ENCODE measurements around the gene FRYL. TPM values are rescaled to one million over a fixed set of nuclear protein-coding genes. Genes with fewer than 3 reads are reported as not detected.

FRYL gene
- total RNA-seq, 2 donors from 2014 or later: 29.7 to 47.0 TPM

GRCh38 chr4:48796191-48796926, 16.3 kb upstream of the FRYL start:
- Histone ChIP-seq H3K9me3 (no peaks in the 10 kb centered on the region), H3K27me3 (no peaks in the 10 kb centered on the region), H3K27ac (no peak overlapping the region), H3K4me3 (no peak overlapping the region), H3K4me1 (no peaks in the 10 kb centered on the region), H3K36me3 (replicated peaks in 1 of 2; ENCODE audit: insufficient read depth in 1 of 2, low read depth in 2 of 2) (no peaks in the 10 kb centered on the region)
- DNase-seq (no peak), ATAC-seq (no peak)
- WGBS, 2 donors: 69 to 83% methylated on average over 2 of the region's 2 CpGs
- intact Hi-C loops (cut with DNase I): no loop called here
- TF ChIP-seq POLR2A (IDR thresholded peaks at IDR 0.05): no peak
- no peak for TF ChIP-seq CTCF (IDR thresholded peaks at IDR 0.05)

GRCh38 chr4:48795108-48795507, 15.0 kb upstream of the FRYL start:
- WGBS, 2 donors: 88 to 91% methylated on average over 3 of the region's 3 CpGs

GRCh38 chr4:48792348-48793006, 12.4 kb upstream of the FRYL start:
- Histone ChIP-seq H3K9me3 (no peaks in the 10 kb centered on the region), H3K4me1 (no peaks in the 10 kb centered on the region), H3K27ac (no peak overlapping the region), H3K36me3 (replicated peaks in 1 of 2; ENCODE audit: insufficient read depth in 1 of 2, low read depth in 2 of 2) (no peaks in the 10 kb centered on the region), H3K4me3 (no peak overlapping the region), H3K27me3 (no peaks in the 10 kb centered on the region)
- ATAC-seq: no peak
- TF ChIP-seq CTCF (IDR thresholded peaks at IDR 0.05) (no peak), POLR2A (IDR thresholded peaks at IDR 0.05) (no peak)
- no peak for DNase-seq
- WGBS, 2 donors: 69 to 81% methylated on average over 4 to 5 of the region's 5 CpGs
- intact Hi-C loops (cut with DNase I): no loop called here

More at GRCh38 chr4:48795108-48795507, 15.0 kb upstream of the FRYL start:
- intact Hi-C loops (cut with DNase I): no loop called here
- Histone ChIP-seq H3K9me3 (no peaks in the 10 kb centered on the region), H3K4me3 (no peak overlapping the region), H3K4me1 (no peaks in the 10 kb centered on the region), H3K27ac (no peak overlapping the region), H3K36me3 (replicated peaks in 1 of 2; ENCODE audit: insufficient read depth in 1 of 2, low read depth in 2 of 2) (no peaks in the 10 kb centered on the region), H3K27me3 (no peaks in the 10 kb centered on the region)
- DNase-seq (no peak), ATAC-seq (no peak)
- no peak for TF ChIP-seq CTCF (IDR thresholded peaks at IDR 0.05)
- no peak for TF ChIP-seq POLR2A (IDR thresholded peaks at IDR 0.05)

GRCh38 chr4:48791313-48791712, 11.2 kb upstream of the FRYL start:
- H3K4me1 ChIP-seq: no peaks in the 10 kb centered on the region
- H3K9me3 ChIP-seq: no peaks in the 10 kb centered on the region
- no peak overlapping the region for H3K27ac ChIP-seq
- H3K4me3 ChIP-seq: no peak overlapping the region
- H3K36me3 ChIP-seq (replicated peaks in 1 of 2; ENCODE audit: insufficient read depth in 1 of 2, low read depth in 2 of 2): no peaks in the 10 kb centered on the region
- TF ChIP-seq CTCF (IDR thresholded peaks at IDR 0.05) (no peak), POLR2A (IDR thresholded peaks at IDR 0.05) (no peak)
- intact Hi-C loops (cut with DNase I): no loop called here
- H3K27me3 ChIP-seq: no peaks in the 10 kb centered on the region
- no peak for ATAC-seq
- DNase-seq: no peak

GRCh38 chr4:48790561-48790960, 10.5 kb upstream of the FRYL start:
- Histone ChIP-seq H3K27ac (no peak overlapping the region), H3K4me3 (no peak overlapping the region), H3K36me3 (replicated peaks in 1 of 2; ENCODE audit: insufficient read depth in 1 of 2, low read depth in 2 of 2) (no peaks in the 10 kb centered on the region), H3K9me3 (no peaks in the 10 kb centered on the region), H3K27me3 (no peaks in the 10 kb centered on the region), H3K4me1 (no peaks in the 10 kb centered on the region)
- DNase-seq (no peak), ATAC-seq (no peak)
- TF ChIP-seq CTCF (IDR thresholded peaks at IDR 0.05): no peak
- no peak for TF ChIP-seq POLR2A (IDR thresholded peaks at IDR 0.05)
- intact Hi-C loops (cut with DNase I): no loop called here
